ENCODE measurements around the gene ATG9A.

- TF ChIP-seq POLR2AphosphoS5 (IDR thresholded peaks at IDR 0.05; ENCODE audit: low read depth, low read length), result no peak; the same call in 1 of the 2 replicates
- TF ChIP-seq POLR2A (IDR thresholded peaks at IDR 0.05; ENCODE audit: low read depth, low read length), result no peak
- no peak for TF ChIP-seq TAF1 (IDR thresholded peaks at IDR 0.05; ENCODE audit: borderline replicate concordance, low read depth, low read length)
These were observed 22.2 kb upstream of the ATG9A start for GRCh38 chr2:219251656-219252055.

All from GM12892 (cell line).